Retinal pigment epithelial cell (primary cell): Measurements from ENCODE around the gene ARHGAP12.

Experiments
- DNase-seq: peaks from one replicate; pipeline ENCODE4 v3.0.0-alpha.2; 2010; ENCODE audit warnings: low read depth
- H3K4me3 ChIP-seq: 2 replicates; pipeline ENCODE4 v1.5.1; 2011; ENCODE audit warnings: mild to moderate bottlenecking, low read length, control low read depth, moderate library complexity
- CTCF ChIP-seq: conservative IDR thresholded peaks from 2 replicates; pipeline ENCODE4 v1.5.1; 2011; ENCODE audit warnings: low read depth, low read length, control low read depth, inconsistent platforms

Gene ARHGAP12

GRCh38 chr10:31963589-31963980, 35.0 kb upstream of the ARHGAP12 start:
- no peak for TF ChIP-seq CTCF
- DNase-seq = no peak
- H3K4me3 ChIP-seq = no peak overlapping the region

- no peak for DNase-seq
- no peak for TF ChIP-seq CTCF
- H3K4me3 ChIP-seq = no peak overlapping the region
These were observed 34.4 kb upstream of the ARHGAP12 start for GRCh38 chr10:31962826-31963588.

GRCh38 chr10:31961277-31962074, 32.8 kb upstream of the ARHGAP12 start:
- DNase-seq = no peak
- no peak for TF ChIP-seq CTCF
- no peak overlapping the region for H3K4me3 ChIP-seq

GRCh38 chr10:31959461-31960173, 31.0 kb upstream of the ARHGAP12 start:
- no peak for TF ChIP-seq CTCF
- no peak for DNase-seq
- no peak overlapping the region for H3K4me3 ChIP-seq

- H3K4me3 ChIP-seq = no peak overlapping the region
- DNase-seq = no peak
- TF ChIP-seq CTCF = no peak
These were observed 30.2 kb upstream of the ARHGAP12 start for GRCh38 chr10:31958856-31959255.

GRCh38 chr10:31956200-31956946, 27.7 kb upstream of the ARHGAP12 start:
- TF ChIP-seq CTCF = no peak
- DNase-seq = no peak
- no peak overlapping the region for H3K4me3 ChIP-seq
